Measurements from ENCODE around the gene HPSE2. TPM values are rescaled to one million over a fixed set of nuclear protein-coding genes. Genes with fewer than 3 reads are reported as not detected.

The HPSE2 gene
- total and polyA plus RNA-seq, 2 of the 8 experiments (the other 6 are each of a cell fraction or from before 2014, with no cell fraction given), result 0.41 to 0.58 TPM

DNA sequence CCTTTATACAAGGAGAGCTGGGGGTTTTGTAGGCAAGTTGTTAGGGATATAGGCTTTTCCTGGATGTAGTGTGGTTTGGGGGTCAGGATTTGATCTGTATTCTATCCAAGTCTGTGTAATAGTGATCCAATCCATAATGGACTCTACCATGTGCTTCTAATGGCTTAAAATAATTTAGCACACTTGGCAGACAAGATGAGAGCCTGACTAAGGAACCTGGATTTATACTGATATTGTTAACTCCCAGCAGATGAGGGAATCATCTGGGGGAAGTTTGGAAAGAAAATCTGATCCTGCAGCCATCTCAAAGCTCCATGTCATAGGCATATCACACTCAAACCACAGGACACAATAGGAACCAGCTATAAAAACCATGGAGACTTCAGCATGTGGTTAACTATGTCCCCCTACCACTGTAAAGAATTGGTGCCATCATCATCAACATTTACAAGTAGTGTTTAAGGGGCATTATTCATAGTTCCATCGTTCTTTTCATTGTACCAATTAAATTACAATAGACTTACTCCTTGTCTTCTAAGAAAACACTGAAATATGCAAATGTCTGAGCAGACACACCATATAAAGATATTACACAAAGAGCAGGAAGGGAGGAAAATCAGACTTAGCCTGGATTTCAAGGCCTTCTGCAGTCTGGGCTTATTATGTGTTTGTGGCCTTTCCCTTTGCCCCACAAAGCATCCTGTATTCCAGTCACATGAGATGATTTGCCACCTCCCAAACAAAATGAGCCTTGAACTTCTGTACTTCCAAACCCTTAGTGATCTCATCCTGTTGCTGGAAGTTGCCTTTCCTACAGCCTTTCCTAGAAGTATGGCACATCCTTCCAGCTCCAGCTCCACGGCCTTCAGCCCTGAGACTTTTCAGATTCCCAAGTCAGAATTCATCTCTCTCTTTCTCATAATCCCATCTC lies 766.4 kb downstream of the HPSE2 start:
- no peak overlapping the region for H2BK5ac ChIP-seq (ENCODE audit: low read depth, low read length)
- no peaks in the 10 kb centered on the region for H3K36me3 ChIP-seq (ENCODE audit: control insufficient read depth in 2 of 4, insufficient read depth in 4 of 4, low read length in 3 of 4)
- POLR2A ChIA-PET (ENCODE audit: partially characterized antibody), result no interaction called here
- no peak overlapping the region for H3K27ac ChIP-seq (ENCODE audit: low read depth, low read length)
- no peak overlapping the region for H3K56ac ChIP-seq (replicated peaks; ENCODE audit: insufficient read length, low read depth, low read length)
- CTCF ChIA-PET (ENCODE audit: partially characterized antibody), result interaction anchor here (0.7 to 3.5 kb wide), 10 partner anchors 20 to 703 kb away, joined by 3 to 24 read pairs (median 4); no protein-coding TSS in a partner anchor
- H2AFZ ChIP-seq (ENCODE audit: low read length), result no peak overlapping the region
- H2BK20ac ChIP-seq (ENCODE audit: low read length), result no peak overlapping the region
- H3K14ac ChIP-seq (ENCODE audit: insufficient read length), result no peak overlapping the region
- FAIRE-seq, result no peak
- peaks cover 0 to 13% (median 2%) of the 10 kb centered on the region in 4 experiments; a peak in 4 of 7 replicates for H3K4me1 ChIP-seq (replicated peaks in 1 of 4; ENCODE audit: control insufficient read depth in 3 of 4, insufficient read depth in 4 of 4, low read length in 3 of 4)
- no peak overlapping the region for H3K18ac ChIP-seq (ENCODE audit: extremely low read depth, low read length)
- no peak for DNase-seq (ENCODE audit: low read depth in 1 of 2, low spot score in 2 of 2)
- H2AK5ac ChIP-seq (ENCODE audit: low read depth, low read length), result no peak overlapping the region
- H4K8ac ChIP-seq (ENCODE audit: extremely low read depth, insufficient read depth, low read length), result no peak overlapping the region
- H2BK120ac ChIP-seq (replicated peaks; ENCODE audit: low read depth, low read length), result no peak overlapping the region
- no peak overlapping the region for H4K91ac ChIP-seq (replicated peaks; ENCODE audit: insufficient read length, low read length)
- H4K20me1 ChIP-seq (replicated peaks in 1 of 2; ENCODE audit: control insufficient read depth in 1 of 2, insufficient read depth in 2 of 2, low read length in 2 of 2), result no peaks in the 10 kb centered on the region
- H3K9me3 ChIP-seq (ENCODE audit: insufficient read depth in 2 of 2, low read depth in 1 of 2, low read length in 1 of 2), result no peaks in the 10 kb centered on the region
- H4K5ac ChIP-seq (ENCODE audit: insufficient read length, low read depth, low read length), result no peak overlapping the region
- H2BK15ac ChIP-seq (ENCODE audit: low read length), result no peak overlapping the region
- no peaks in the 10 kb centered on the region for H3K79me1 ChIP-seq (ENCODE audit: low read depth, low read length)
- H3K4me3 ChIP-seq (ENCODE audit: extremely low read depth in 1 of 4, insufficient read depth in 2 of 4, low read depth in 3 of 4, low read length in 4 of 4), result no peak overlapping the region
- H3K23me2 ChIP-seq (ENCODE audit: low read depth, low read length), result no peaks in the 10 kb centered on the region
- no peaks in the 10 kb centered on the region for H3K79me2 ChIP-seq (ENCODE audit: control insufficient read depth in 1 of 2, insufficient read depth in 2 of 2, low read length in 2 of 2)
- H3K4ac ChIP-seq (replicated peaks; ENCODE audit: insufficient read length, low read depth, low read length), result no peak overlapping the region
- no peak overlapping the region for H3K23ac ChIP-seq (ENCODE audit: insufficient read length)
- H2BK12ac ChIP-seq (ENCODE audit: low read depth, low read length), result no peak overlapping the region
- H3K27me3 ChIP-seq (replicated peaks in 1 of 4; ENCODE audit: control insufficient read depth in 3 of 4, extremely low read depth in 1 of 4, insufficient read depth in 3 of 4, low read length in 3 of 4), result peaks cover 0 to 4% (median 1%) of the 10 kb centered on the region in 4 experiments; a peak in 2 of 7 replicates
- H3K4me2 ChIP-seq (ENCODE audit: insufficient read depth in 1 of 2, low read depth in 2 of 2, low read length in 2 of 2), result no peak overlapping the region
- H3K9ac ChIP-seq (replicated peaks in 1 of 4; ENCODE audit: extremely low read depth in 1 of 4, low read depth in 3 of 4, low read length in 3 of 4), result no peak overlapping the region
- 89% methylated on average over 2 of the region's 2 CpGs; no CpG with 5 or more reads in 1 of the 2 experiments for WGBS, 2 experiments (ENCODE audit: extremely low coverage in 1 of 2, insufficient coverage in 1 of 2, insufficient read length in 1 of 2, insufficient replicate concordance in 2 of 2, low coverage in 1 of 2, low lambda C conversion rate in 2 of 2, missing lambda C conversion rate in 1 of 2)
- no peak for TF ChIP-seq CREB1 (IDR thresholded peaks at IDR 0.05)
- TF ChIP-seq, protein P1, sequence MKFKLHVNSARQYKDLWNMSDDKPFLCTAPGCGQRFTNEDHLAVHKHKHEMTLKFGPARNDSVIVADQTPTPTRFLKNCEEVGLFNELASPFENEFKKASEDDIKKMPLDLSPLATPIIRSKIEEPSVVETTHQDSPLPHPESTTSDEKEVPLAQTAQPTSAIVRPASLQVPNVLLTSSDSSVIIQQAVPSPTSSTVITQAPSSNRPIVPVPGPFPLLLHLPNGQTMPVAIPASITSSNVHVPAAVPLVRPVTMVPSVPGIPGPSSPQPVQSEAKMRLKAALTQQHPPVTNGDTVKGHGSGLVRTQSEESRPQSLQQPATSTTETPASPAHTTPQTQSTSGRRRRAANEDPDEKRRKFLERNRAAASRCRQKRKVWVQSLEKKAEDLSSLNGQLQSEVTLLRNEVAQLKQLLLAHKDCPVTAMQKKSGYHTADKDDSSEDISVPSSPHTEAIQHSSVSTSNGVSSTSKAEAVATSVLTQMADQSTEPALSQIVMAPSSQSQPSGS (IDR thresholded peaks at IDR 0.05; ENCODE audit: low read length), result no peak
- TF ChIP-seq, protein P2, sequence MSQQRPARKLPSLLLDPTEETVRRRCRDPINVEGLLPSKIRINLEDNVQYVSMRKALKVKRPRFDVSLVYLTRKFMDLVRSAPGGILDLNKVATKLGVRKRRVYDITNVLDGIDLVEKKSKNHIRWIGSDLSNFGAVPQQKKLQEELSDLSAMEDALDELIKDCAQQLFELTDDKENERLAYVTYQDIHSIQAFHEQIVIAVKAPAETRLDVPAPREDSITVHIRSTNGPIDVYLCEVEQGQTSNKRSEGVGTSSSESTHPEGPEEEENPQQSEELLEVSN (IDR thresholded peaks at IDR 0.05), result no peak
- TF ChIP-seq GTF2F1 (IDR thresholded peaks at IDR 0.05; ENCODE audit: borderline replicate concordance, low read depth, low read length), result no peak
- no peak for TF ChIP-seq SUZ12 (IDR thresholded peaks at IDR 0.05; ENCODE audit: low read length)
- TF ChIP-seq TAF1 (IDR thresholded peaks at IDR 0.05; ENCODE audit: low read depth, low read length), result no peak
- no peak for TF ChIP-seq JUND (IDR thresholded peaks at IDR 0.05; ENCODE audit: low read length)
- TF ChIP-seq MAFK (IDR thresholded peaks at IDR 0.05; ENCODE audit: low read depth, low read length), result no peak
- no peak for TF ChIP-seq TAF7 (optimal IDR thresholded peaks at IDR 0.05; ENCODE audit: borderline replicate concordance, low read depth, low read length)

Measured in H1 (cell line).